Gastrocnemius medialis (tissue), 4 donors: ENCODE data around the gene ROBO4. TPM values are rescaled to one million over a fixed set of nuclear protein-coding genes. Genes with fewer than 3 reads are reported as not detected.
A peak's percentile ranks its signal among the peaks of the same experiment; 100 is the strongest.

Experiments
- ATAC-seq, 2 donors: fragments of 150-250 bp; one replicate each; pipeline ENCODE4 v1.9.1; 2016
- DNase-seq, 2 donors: peaks; one replicate each; pipeline ENCODE4 v3.0.0-alpha.2; 2019
- H3K27ac ChIP-seq, 4 donors: fragments of 200-600 bp; sonication (generic); 1 replicate in 1 of 4; 2 replicates in 3 of 4; pipeline ENCODE4 v1.5.1; 2016 to 2018; ENCODE audit warnings: mild to moderate bottlenecking in 2 of 4, moderate library complexity in 1 of 4
- H3K27me3 ChIP-seq, 3 donors: fragments of 200-600 bp; sonication (generic) in 2 of 3; 1 replicate in 1 of 3; 2 replicates in 2 of 3; pipeline versions ENCODE4 v1.5.1 to v1.6.0; 2016 to 2019; ENCODE audit warnings: mild to moderate bottlenecking in 1 of 3, moderate library complexity in 1 of 3
- H3K36me3 ChIP-seq, 2 donors: fragments of 200-600 bp; sonication (generic) in 1 of 2; one replicate each; pipeline ENCODE4 v1.5.1; 2017 to 2018
- H3K4me1 ChIP-seq, 2 donors: fragments of 200-600 bp; sonication (generic) in 1 of 2; one replicate each; pipeline ENCODE4 v1.5.1; 2016 to 2017; ENCODE audit warnings: mild to moderate bottlenecking in 2 of 2
- H3K4me3 ChIP-seq, 4 donors: fragments of 200-600 bp; sonication (generic) in 3 of 4; 1 replicate in 1 of 4; 2 replicates in 3 of 4; pipeline ENCODE4 v1.5.1; 2016 to 2019; ENCODE audit warnings: mild to moderate bottlenecking in 2 of 4
- H3K9me3 ChIP-seq, 3 donors: fragments of 200-600 bp; sonication (generic) in 2 of 3; 1 replicate in 1 of 3; 2 replicates in 2 of 3; pipeline ENCODE4 v1.5.1; 2016 to 2019
- POLR2A ChIP-seq, 2 donors: fragments of 450-650 bp; IDR thresholded peaks; one replicate each; pipeline ENCODE4 v1.6.1; 2017; ENCODE audit warnings: antibody characterized with exemption in 2 of 2, mild to moderate bottlenecking in 2 of 2, moderate library complexity in 2 of 2
- in situ Hi-C, 4 donors: fragments of 200-750 bp; cut with MboI; loops; one replicate each; pipeline versions ENCODE4 v1.15.0 to v1.8.0; 2017; ENCODE audit warnings: low sequenced_read_pairs in 4 of 4
- intact Hi-C: fragments of 100-400 bp; cut with DNase I; formaldehyde crosslinking; loops from one replicate; pipeline ENCODE4 v1.15.1; 2023; ENCODE audit warnings: low total_unique reads
- total RNA-seq, 4 donors: library from RNA; depleted of rRNA; stranded (reverse); fragments of >200 nt; gene quantifications; one replicate each; pipeline versions ENCODE4 v1.1.0 to v1.2.3, GENCODE V29; 2016
- TF ChIP-seq, protein P1 (sequence below), 5 experiments: fragments of 450-650 bp in 3 of 5; fragments of 200-600 bp in 2 of 5; sonication (generic) in 2 of 5; IDR thresholded peaks in 4 of 5; conservative IDR thresholded peaks in 1 of 5; 1 replicate in 4 of 5; 2 replicates in 1 of 5; pipeline ENCODE4 v1.5.1; 2016 to 2019; ENCODE audit warnings: antibody characterized with exemption in 5 of 5, mild to moderate bottlenecking in 3 of 5, moderate library complexity in 3 of 5

Gene ROBO4
- total RNA-seq, 4 donors from 2014 or later = 7.6 to 18.7 (median 14.7) TPM

DNA sequence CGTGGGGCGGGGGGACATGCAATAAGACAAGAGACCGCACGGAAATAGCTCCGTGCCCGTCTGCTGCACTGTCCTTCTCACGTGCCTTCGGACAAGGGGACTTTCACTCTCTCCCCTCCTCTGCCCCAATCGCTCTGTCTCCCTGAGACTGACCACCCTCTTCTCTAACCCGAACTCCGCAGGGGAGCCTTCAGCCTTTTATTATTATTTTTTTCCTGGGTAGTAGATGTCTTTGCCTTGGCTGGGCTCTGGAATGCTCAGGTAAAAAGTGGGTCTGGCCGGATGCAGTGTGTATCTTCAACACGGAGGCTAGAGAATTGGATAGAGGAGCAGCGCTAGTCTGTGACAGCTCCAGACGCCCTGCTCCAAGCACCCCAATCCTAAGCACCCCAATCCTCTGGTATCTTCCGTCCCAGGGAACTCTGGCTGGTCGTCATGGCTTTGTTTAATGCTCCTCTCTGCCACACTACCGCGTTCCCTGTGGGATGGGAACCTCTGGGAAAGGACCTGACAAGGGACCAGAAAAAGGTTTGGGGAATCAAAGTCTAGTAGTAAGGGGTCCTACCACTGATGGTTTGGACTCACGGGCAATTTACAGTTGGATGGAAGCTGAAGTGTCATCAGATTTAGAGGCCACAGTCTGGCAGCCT, 57.6 kb downstream of the ROBO4 start:
- no peak for TF ChIP-seq POLR2A (IDR thresholded peaks at IDR 0.05)
- TF ChIP-seq, protein P1, sequence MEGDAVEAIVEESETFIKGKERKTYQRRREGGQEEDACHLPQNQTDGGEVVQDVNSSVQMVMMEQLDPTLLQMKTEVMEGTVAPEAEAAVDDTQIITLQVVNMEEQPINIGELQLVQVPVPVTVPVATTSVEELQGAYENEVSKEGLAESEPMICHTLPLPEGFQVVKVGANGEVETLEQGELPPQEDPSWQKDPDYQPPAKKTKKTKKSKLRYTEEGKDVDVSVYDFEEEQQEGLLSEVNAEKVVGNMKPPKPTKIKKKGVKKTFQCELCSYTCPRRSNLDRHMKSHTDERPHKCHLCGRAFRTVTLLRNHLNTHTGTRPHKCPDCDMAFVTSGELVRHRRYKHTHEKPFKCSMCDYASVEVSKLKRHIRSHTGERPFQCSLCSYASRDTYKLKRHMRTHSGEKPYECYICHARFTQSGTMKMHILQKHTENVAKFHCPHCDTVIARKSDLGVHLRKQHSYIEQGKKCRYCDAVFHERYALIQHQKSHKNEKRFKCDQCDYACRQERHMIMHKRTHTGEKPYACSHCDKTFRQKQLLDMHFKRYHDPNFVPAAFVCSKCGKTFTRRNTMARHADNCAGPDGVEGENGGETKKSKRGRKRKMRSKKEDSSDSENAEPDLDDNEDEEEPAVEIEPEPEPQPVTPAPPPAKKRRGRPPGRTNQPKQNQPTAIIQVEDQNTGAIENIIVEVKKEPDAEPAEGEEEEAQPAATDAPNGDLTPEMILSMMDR (IDR thresholded peaks at IDR 0.05 in 4 of 5, conservative IDR thresholded peaks at IDR 0.05 in 1 of 5) = no peak
- peaks cover 70 to 75% (median 71%) of the 10 kb centered on the region in 3 donors for H3K27me3 ChIP-seq
- no peaks in the 10 kb centered on the region for H3K9me3 ChIP-seq
- peak overlapping the region; percentile 34 to 55 (median 42) for H3K4me3 ChIP-seq
- H3K27ac ChIP-seq = no peak overlapping the region
- ATAC-seq (no peak), DNase-seq (no peak)
- H3K36me3 ChIP-seq = no peaks in the 10 kb centered on the region
- in situ Hi-C loops (loop anchor here (5.0 to 10.0 kb wide), 4 partner anchors 75 to 175 kb away; partner anchors contain the start of genes SIAE (in 3 of the 4), SPA17 (in 3 of the 4) and ESAM (in 1 of the 4)), intact Hi-C loops (loop anchor here (5.0 kb wide), 1 partner anchor 78 kb away; the partner anchor contains the start of gene ESAM)
- H3K4me1 ChIP-seq = peaks cover 9 to 23% of the 10 kb centered on the region in 2 donors

DNA sequence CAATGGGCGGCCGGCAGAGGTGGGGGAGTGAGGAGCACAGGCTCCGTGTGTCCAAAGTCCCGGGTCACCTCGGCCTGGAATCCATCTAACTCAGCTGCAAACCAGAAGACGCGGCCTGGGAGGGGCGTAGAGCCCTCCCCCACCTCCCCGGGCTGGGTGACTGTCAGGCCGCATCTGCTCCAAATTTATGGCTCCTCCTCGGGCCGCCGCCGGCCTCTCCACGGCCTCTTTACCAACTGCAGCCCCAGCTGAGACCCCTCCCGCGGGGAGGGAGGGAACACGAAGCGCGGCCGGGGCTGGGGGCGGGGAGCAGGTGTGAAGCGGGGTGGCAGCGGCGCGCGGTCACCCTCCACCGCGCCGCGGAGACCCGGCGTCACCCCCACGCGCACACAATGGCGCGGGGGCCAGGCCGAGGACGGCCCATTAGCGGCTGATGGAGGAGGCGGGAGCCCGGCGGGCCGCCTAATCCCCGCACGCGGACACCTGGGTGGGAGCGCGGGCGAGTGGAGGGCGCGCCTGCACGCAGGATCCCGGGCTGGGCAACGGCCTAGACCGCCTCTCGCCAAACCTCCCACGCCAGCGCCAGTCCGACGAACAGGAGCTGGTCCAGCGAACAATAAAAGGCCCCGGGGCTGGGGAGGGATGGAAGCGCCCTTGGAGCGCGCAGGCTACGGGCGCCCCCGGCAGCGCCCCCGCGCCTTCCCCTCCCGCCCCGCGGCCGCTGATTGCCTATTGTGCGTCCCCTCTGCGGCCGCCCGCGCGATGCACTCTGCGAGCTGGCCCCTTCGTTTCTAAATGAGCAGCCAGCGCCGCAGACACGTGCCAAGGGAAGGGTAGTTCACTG, 58.3 kb downstream of the ROBO4 start:
- Histone ChIP-seq H3K4me1 (peaks cover 9 to 23% of the 10 kb centered on the region in 2 donors), H3K27ac (no peak overlapping the region), H3K9me3 (no peaks in the 10 kb centered on the region), H3K27me3 (peaks cover 62 to 68% (median 63%) of the 10 kb centered on the region in 3 donors), H3K36me3 (no peaks in the 10 kb centered on the region), H3K4me3 (peak overlapping the region; percentile 34 to 55 (median 42))
- no peak for ATAC-seq
- in situ Hi-C loops (loop anchor here (5.0 to 10.0 kb wide), 4 partner anchors 75 to 175 kb away; partner anchors contain the start of genes SIAE (in 3 of the 4), SPA17 (in 3 of the 4) and ESAM (in 1 of the 4)), intact Hi-C loops (loop anchor here (5.0 kb wide), 1 partner anchor 77 kb away; the partner anchor contains the start of gene ESAM)
- DNase-seq = no peak
- TF ChIP-seq POLR2A (IDR thresholded peaks at IDR 0.05) = no peak
- TF ChIP-seq, protein P1 (IDR thresholded peaks at IDR 0.05 in 4 of 5, conservative IDR thresholded peaks at IDR 0.05 in 1 of 5) = no peak

DNA sequence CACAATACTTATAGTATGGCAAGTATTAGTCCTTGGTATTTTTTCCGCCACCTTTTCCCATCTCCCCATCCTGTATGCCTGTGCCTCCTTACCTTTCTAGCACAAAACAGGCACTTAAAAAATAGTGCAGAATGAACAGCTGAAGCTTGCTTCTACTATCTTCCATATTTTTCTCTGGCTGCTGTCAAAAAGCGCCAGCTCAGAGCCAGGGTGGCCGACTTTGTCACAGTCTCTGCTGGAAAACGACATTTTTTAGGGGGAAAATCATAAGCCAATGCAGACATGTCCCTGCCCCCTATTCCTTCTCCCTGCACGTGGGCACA, 58.9 kb downstream of the ROBO4 start:
- H3K4me1 ChIP-seq = peaks cover 9 to 23% of the 10 kb centered on the region in 2 donors
- in situ Hi-C loops = loop anchor here (5.0 to 10.0 kb wide), 4 partner anchors 74 to 174 kb away; partner anchors contain the start of genes SIAE (in 3 of the 4), SPA17 (in 3 of the 4) and ESAM (in 1 of the 4)
- TF ChIP-seq, protein P1 (IDR thresholded peaks at IDR 0.05 in 4 of 5, conservative IDR thresholded peaks at IDR 0.05 in 1 of 5) = no peak
- no peak for TF ChIP-seq POLR2A (IDR thresholded peaks at IDR 0.05)
- no peaks in the 10 kb centered on the region for H3K36me3 ChIP-seq
- DNase-seq (no peak), ATAC-seq (no peak)
- H3K4me3 ChIP-seq = no peak overlapping the region
- intact Hi-C loops = loop anchor here (5.0 kb wide), 1 partner anchor 76 kb away; the partner anchor contains the start of gene ESAM
- H3K27me3 ChIP-seq = peaks cover 57 to 62% (median 57%) of the 10 kb centered on the region in 3 donors
- H3K9me3 ChIP-seq = no peaks in the 10 kb centered on the region
- no peak overlapping the region for H3K27ac ChIP-seq

DNA sequence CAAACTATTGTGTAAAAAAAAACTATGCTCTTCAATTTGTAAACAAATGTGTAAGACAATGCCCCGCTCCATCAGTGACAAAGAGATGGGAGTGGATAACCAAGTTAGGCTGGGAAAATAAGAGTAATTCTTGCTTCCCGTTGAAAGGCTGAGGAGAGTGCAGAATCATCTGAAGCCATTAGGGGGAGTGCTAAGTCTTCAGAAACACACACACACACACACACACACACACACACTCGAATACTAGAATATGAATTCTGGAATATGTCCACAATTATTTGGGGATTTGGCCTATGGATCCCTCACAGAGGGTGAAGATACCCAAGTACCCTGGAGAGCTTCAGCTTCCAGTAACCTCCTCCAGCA, 60.2 kb downstream of the ROBO4 start:
- in situ Hi-C loops (loop anchor here (5.0 to 10.0 kb wide), 4 partner anchors 73 to 173 kb away; partner anchors contain the start of genes SIAE (in 3 of the 4), SPA17 (in 3 of the 4) and ESAM (in 1 of the 4)), intact Hi-C loops (loop anchor here (1.0 to 5.0 kb wide), 3 partner anchors 37 to 164 kb away; partner anchors contain the start of genes ESAM, MSANTD2, SIAE and SPA17)
- DNase-seq (no peak), ATAC-seq (peak in 1 of 2 donors; percentile 52)
- TF ChIP-seq POLR2A (IDR thresholded peaks at IDR 0.05) = no peak
- TF ChIP-seq, protein P1 (IDR thresholded peaks at IDR 0.05 in 4 of 5, conservative IDR thresholded peaks at IDR 0.05 in 1 of 5) = no peak
- Histone ChIP-seq H3K27ac (no peak overlapping the region), H3K4me3 (no peak overlapping the region), H3K27me3 (peaks cover 44 to 49% (median 44%) of the 10 kb centered on the region in 3 donors), H3K9me3 (no peaks in the 10 kb centered on the region), H3K4me1 (peaks cover 9 to 16% of the 10 kb centered on the region in 2 donors), H3K36me3 (no peaks in the 10 kb centered on the region)
